GM12878 (cell line): Measurements from ENCODE around the gene SAFB.

ENCODE experiments used
- ATF7 ChIP-seq: fragments of 450-650 bp; IDR thresholded peaks from 2 replicates; pipeline ENCODE4 v1.6.1; 2016; ENCODE audit warnings: low read depth, mild to moderate bottlenecking
- CHD1 ChIP-seq: IDR thresholded peaks from 2 replicates; pipeline ENCODE4 v1.6.1; 2012; ENCODE audit warnings: low read depth, low read length, improper control_type of control experiment
- CTCF ChIP-seq, 3 experiments: IDR thresholded peaks in 2 of 3; conservative IDR thresholded peaks in 1 of 3; 2 replicates each; pipeline ENCODE4 v1.5.1; 2011; ENCODE audit warnings: low read depth in 3 of 3, low read length in 3 of 3, mild to moderate bottlenecking in 3 of 3, control low read depth in 2 of 3, moderate library complexity in 2 of 3, inconsistent platforms in 1 of 3, mixed read lengths in 1 of 3; ENCODE audit not compliant: control insufficient read depth in 2 of 3, insufficient read depth in 1 of 3; ENCODE audit errors: extremely low read depth in 1 of 3
- POLR2A ChIP-seq: IDR thresholded peaks from 2 replicates; pipeline ENCODE4 v1.6.1; 2011; ENCODE audit warnings: low read depth, mild to moderate bottlenecking, low read length

GRCh38 chr19:5692723-5693194 is 69.9 kb downstream of the SAFB start:
- TF ChIP-seq ATF7 (no peak), CTCF (IDR thresholded peaks at IDR 0.05 in 2 of 3, conservative IDR thresholded peaks at IDR 0.05 in 1 of 3; ENCODE audit: control insufficient read depth in 2 of 3, extremely low read depth in 1 of 3, insufficient read depth in 1 of 3, low read depth in 3 of 3, low read length in 3 of 3) (no peak), CHD1 (no peak), POLR2A (peak; percentile 0; the same call in 1 of the 2 replicates)
